T-helper 1 cell treated with Interleukin-12 subunit alpha and Interleukin-12 subunit beta and Interleukin-4 antibody, amounts not matched to agents 30 ng/mL and 1 ng/mL, for 36 hours (primary cell): Measurements from ENCODE around the gene BIN1. TPM values are rescaled to one million over a fixed set of nuclear protein-coding genes. Genes with fewer than 3 reads are reported as not detected.

Source experiments
- intact Hi-C: fragments of 100-400 bp; cut with micrococcal nuclease; formaldehyde crosslinking; loops from one replicate; pipeline ENCODE4 v1.15.1; 2024
- total RNA-seq: library from RNA; stranded (reverse); gene quantifications from 2 replicates; pipeline ENCODE4 v1.2.3, GENCODE V29; 2022

The BIN1 gene
- total RNA-seq, 1 donor from 2014 or later, result 107 TPM

GRCh38 chr2:127105656-127106456, 1.1 kb downstream of the BIN1 start:
- intact Hi-C loops, result loop anchor here (2.0 to 5.0 kb wide), 3 partner anchors 281 to 449 kb away; partner anchors contain the start of genes GYPC, IWS1 and MAP3K2

- intact Hi-C loops, result loop anchor here (5.0 kb wide), 2 partner anchors 282 to 448 kb away; partner anchors contain the start of genes GYPC and MAP3K2
Measured at GRCh38 chr2:127104881-127105655, 1.9 kb downstream of the BIN1 start.

- intact Hi-C loops, result no loop called here
Measured at GRCh38 chr2:127104166-127104660, 2.7 kb downstream of the BIN1 start.

- intact Hi-C loops, result no loop called here
Measured at GRCh38 chr2:127103243-127104165, 3.5 kb downstream of the BIN1 start.

GRCh38 chr2:127102521-127103242, 4.3 kb downstream of the BIN1 start:
- intact Hi-C loops, result no loop called here

GRCh38 chr2:127101756-127102477, 5.0 kb downstream of the BIN1 start:
- intact Hi-C loops, result no loop called here

GRCh38 chr2:127101048-127101611, 5.8 kb downstream of the BIN1 start:
- intact Hi-C loops, result no loop called here

GRCh38 chr2:127100251-127101047, 6.5 kb downstream of the BIN1 start:
- intact Hi-C loops, result no loop called here

- intact Hi-C loops, result no loop called here
Measured at GRCh38 chr2:127098711-127099110, 8.2 kb downstream of the BIN1 start.

- intact Hi-C loops, result no loop called here
Measured at GRCh38 chr2:127097841-127098651, 8.9 kb downstream of the BIN1 start.

GRCh38 chr2:127097471-127097765, 9.5 kb downstream of the BIN1 start:
- intact Hi-C loops, result no loop called here

GRCh38 chr2:127096718-127097470, 10.1 kb downstream of the BIN1 start:
- intact Hi-C loops, result no loop called here

- intact Hi-C loops, result no loop called here
Measured at GRCh38 chr2:127096280-127096679, 10.7 kb downstream of the BIN1 start.

- intact Hi-C loops, result no loop called here
Measured at GRCh38 chr2:127095784-127096183, 11.2 kb downstream of the BIN1 start.

- intact Hi-C loops, result no loop called here
Measured at GRCh38 chr2:127095367-127095641, 11.7 kb downstream of the BIN1 start.

- intact Hi-C loops, result no loop called here
Measured at GRCh38 chr2:127094509-127095366, 12.2 kb downstream of the BIN1 start.
